ENCODE measurements around the gene SBNO1.

The SBNO1 gene

GRCh38 chr12:123243671-123244262, 120.9 kb downstream of the SBNO1 start:
- no peak for FAIRE-seq

GRCh38 chr12:123242116-123242904, 122.3 kb downstream of the SBNO1 start:
- FAIRE-seq, result no peak

Data from A204.1 (cell line).